GM23338 (cell line): ENCODE data around the gene CUX1. TPM values are rescaled to one million over a fixed set of nuclear protein-coding genes. Genes with fewer than 3 reads are reported as not detected.

Source experiments
- ATAC-seq: fragments of 200-7000 bp; cut with Tn5 transposase; 3 replicates; pipeline ENCODE4 v1.9.1; 2020
- DNase-seq: peaks from one replicate; pipeline ENCODE4 v3.0.0-alpha.2; 2015; ENCODE audit warnings: low spot score
- H2AFZ ChIP-seq: fragments of 200-600 bp; sonication (generic); 2 replicates; pipeline ENCODE4 v1.8.0; 2016; ENCODE audit warnings: antibody characterized with exemption, mild to moderate bottlenecking, moderate library complexity
- H3F3A ChIP-seq: fragments of 200-600 bp; sonication (generic); replicated peaks from 2 replicates; pipeline ENCODE4 v1.8.0; 2017; ENCODE audit warnings: antibody characterized with exemption, mixed run types, low read depth
- H3K27ac ChIP-seq: fragments of 200-600 bp; sonication (generic); 2 replicates; pipeline ENCODE4 v1.6.1; 2016; ENCODE audit warnings: low read depth
- H3K27me3 ChIP-seq: fragments of 200-600 bp; sonication (generic); 2 replicates; pipeline ENCODE4 v1.8.0; 2016; ENCODE audit warnings: mild to moderate bottlenecking, mixed run types, moderate library complexity; ENCODE audit not compliant: insufficient read depth
- H3K36me3 ChIP-seq: fragments of 200-600 bp; sonication (generic); 2 replicates; pipeline ENCODE4 v1.8.0; 2016; ENCODE audit warnings: mild to moderate bottlenecking; ENCODE audit not compliant: insufficient read depth
- H3K4me1 ChIP-seq: fragments of 200-600 bp; sonication (generic); 2 replicates; pipeline ENCODE4 v1.8.0; 2016; ENCODE audit warnings: mild to moderate bottlenecking, moderate library complexity; ENCODE audit not compliant: insufficient read depth
- H3K4me2 ChIP-seq: fragments of 200-600 bp; sonication (generic); 2 replicates; pipeline ENCODE4 v1.7.1; 2017; ENCODE audit warnings: mixed run types
- H3K4me3 ChIP-seq: fragments of 200-600 bp; sonication (generic); 2 replicates; pipeline ENCODE4 v1.6.1; 2016; ENCODE audit warnings: mixed run types
- H3K79me2 ChIP-seq: fragments of 200-600 bp; sonication (generic); replicated peaks from 2 replicates; pipeline ENCODE4 v1.8.0; 2017; ENCODE audit warnings: mild to moderate bottlenecking; ENCODE audit not compliant: insufficient read depth
- H3K9me2 ChIP-seq: fragments of 200-600 bp; sonication (generic); 2 replicates; pipeline ENCODE4 v1.8.0; 2017; ENCODE audit not compliant: insufficient read depth
- H4K20me1 ChIP-seq: fragments of 200-600 bp; sonication (generic); replicated peaks from 2 replicates; pipeline ENCODE4 v1.8.0; 2017; ENCODE audit warnings: mild to moderate bottlenecking; ENCODE audit not compliant: insufficient read depth
- H3K27ac Mint-ChIP-seq: 2 replicates; pipeline ENCODE4 v1.8.0; 2020; ENCODE audit warnings: inconsistent platforms, mild to moderate bottlenecking, moderate library complexity, mixed read lengths
- H3K27me3 Mint-ChIP-seq: 3 replicates; pipeline ENCODE4 v1.8.0; 2022; ENCODE audit warnings: low read depth, mild to moderate bottlenecking, moderate library complexity, mixed read lengths, inconsistent platforms; ENCODE audit not compliant: insufficient read depth, poor library complexity
- H3K36me3 Mint-ChIP-seq: 3 replicates; pipeline ENCODE4 v1.8.0; 2021; ENCODE audit warnings: low read depth, mild to moderate bottlenecking, inconsistent platforms, moderate library complexity, mixed read lengths
- H3K4me1 Mint-ChIP-seq: 3 replicates; pipeline ENCODE4 v1.8.0; 2020; ENCODE audit warnings: mild to moderate bottlenecking, inconsistent platforms, mixed read lengths
- H3K4me3 Mint-ChIP-seq: 3 replicates; pipeline ENCODE4 v1.8.0; 2021; ENCODE audit warnings: moderate library complexity, mild to moderate bottlenecking, inconsistent platforms, mixed read lengths
- H3K9me3 Mint-ChIP-seq: 3 replicates; pipeline ENCODE4 v1.8.0; 2020; ENCODE audit warnings: moderate library complexity, mild to moderate bottlenecking, inconsistent platforms, mixed read lengths
- EZH2 ChIP-seq: fragments of 200-600 bp; sonication (generic); IDR thresholded peaks from one replicate; pipeline ENCODE4 v1.8.0; 2017; ENCODE audit warnings: antibody characterized with exemption, mild to moderate bottlenecking, low read depth; ENCODE audit not compliant: unreplicated experiment
- NANOG ChIP-seq: IDR thresholded peaks from 2 replicates; pipeline ENCODE4 v1.6.1; 2016; ENCODE audit warnings: antibody characterized with exemption, borderline replicate concordance
- POLR2AphosphoS5 ChIP-seq: IDR thresholded peaks from 2 replicates; pipeline ENCODE4 v1.6.1; 2016; ENCODE audit warnings: antibody characterized with exemption, low read depth
- STAT1 ChIP-seq: IDR thresholded peaks from one replicate; pipeline ENCODE4 v1.6.1; 2016; ENCODE audit warnings: antibody characterized with exemption; ENCODE audit not compliant: unreplicated experiment
- ZNF114 ChIP-seq: fragments of 250-450 bp; sonication (Bioruptor Pico); IDR thresholded peaks from 2 replicates; pipeline ENCODE4 v1.5.0; 2020; ENCODE audit warnings: mild to moderate bottlenecking, moderate library complexity
- ZNF331 ChIP-seq: fragments of 250-450 bp; sonication (Bioruptor Pico); IDR thresholded peaks from 2 replicates; pipeline ENCODE4 v1.5.0; 2020; ENCODE audit warnings: low read depth, mild to moderate bottlenecking, moderate library complexity
- polyA plus RNA-seq: library from polyadenylated mRNA; unstranded; fragments of >200 nt; fragmentation: Nextera tagmentation; extraction: Ambion mirVana; gene quantifications from 2 replicates; pipeline ENCODE4 v1.2.1, GENCODE V29; 2016
- total RNA-seq: library from RNA; depleted of rRNA; stranded (reverse); fragments of >200 nt; shearing (Covaris generic); gene quantifications from 2 replicates; pipeline ENCODE4 v1.2.3, GENCODE V29; 2014
- TF ChIP-seq, protein P1 (sequence below): fragments of 250-450 bp; sonication (Bioruptor Pico); IDR thresholded peaks from 2 replicates; pipeline ENCODE4 v1.5.0; 2020; ENCODE audit warnings: mild to moderate bottlenecking, moderate library complexity
- TF ChIP-seq, protein P2 (sequence below): IDR thresholded peaks from one replicate; pipeline ENCODE4 v1.6.1; 2018; ENCODE audit warnings: antibody characterized with exemption; ENCODE audit not compliant: unreplicated experiment
- TF ChIP-seq, protein P3 (sequence below): IDR thresholded peaks from 2 replicates; pipeline ENCODE4 v1.6.1; 2016; ENCODE audit warnings: antibody characterized with exemption

The CUX1 gene
- total and polyA plus RNA-seq, 2 experiments from 2014 or later = 49.9 to 64.0 TPM

DNA sequence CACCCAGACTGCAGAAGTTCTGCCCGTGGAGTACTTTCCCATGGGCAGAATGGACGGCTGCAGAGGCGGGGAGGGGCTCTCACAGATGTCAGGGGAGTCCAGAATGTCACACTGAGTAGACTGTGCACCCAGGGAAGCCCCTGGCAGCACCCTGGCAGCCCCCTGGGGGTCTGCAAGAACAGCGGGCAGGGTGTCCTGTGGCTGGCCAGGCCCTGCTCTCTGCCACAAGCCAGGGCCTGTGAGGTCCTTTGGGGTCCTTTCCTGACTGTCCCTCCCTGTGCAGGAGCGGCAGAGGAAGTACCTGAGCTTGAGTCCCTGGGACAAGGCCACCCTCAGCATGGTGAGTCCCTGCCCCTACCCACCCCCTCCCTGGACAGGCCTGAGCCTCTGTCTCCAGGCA, 463.1 kb downstream of the CUX1 start:
- Histone ChIP-seq H3K9me2 (no peaks in the 10 kb centered on the region), H3K4me1 (peaks cover 15% of the 10 kb centered on the region; the same call in 1 of the 2 replicates), H3K4me2 (no peak overlapping the region), H4K20me1 (no peaks in the 10 kb centered on the region; the same call in 1 of the 2 replicates), H3K27me3 (0 out of 2 replicates have a peak, but pooled peaks cover 4% of the 10 kb centered on the region), H3K4me3 (no peak overlapping the region), H3F3A (no peaks in the 10 kb centered on the region), H3K79me2 (no peaks in the 10 kb centered on the region), H3K36me3 (no peaks in the 10 kb centered on the region), H3K27ac (no peak overlapping the region), H2AFZ (no peak overlapping the region)
- peaks cover 23% of the 10 kb centered on the region for H3K27me3 Mint-ChIP-seq
- TF ChIP-seq EZH2 = no peak
- TF ChIP-seq STAT1 = no peak
- TF ChIP-seq, protein P1, sequence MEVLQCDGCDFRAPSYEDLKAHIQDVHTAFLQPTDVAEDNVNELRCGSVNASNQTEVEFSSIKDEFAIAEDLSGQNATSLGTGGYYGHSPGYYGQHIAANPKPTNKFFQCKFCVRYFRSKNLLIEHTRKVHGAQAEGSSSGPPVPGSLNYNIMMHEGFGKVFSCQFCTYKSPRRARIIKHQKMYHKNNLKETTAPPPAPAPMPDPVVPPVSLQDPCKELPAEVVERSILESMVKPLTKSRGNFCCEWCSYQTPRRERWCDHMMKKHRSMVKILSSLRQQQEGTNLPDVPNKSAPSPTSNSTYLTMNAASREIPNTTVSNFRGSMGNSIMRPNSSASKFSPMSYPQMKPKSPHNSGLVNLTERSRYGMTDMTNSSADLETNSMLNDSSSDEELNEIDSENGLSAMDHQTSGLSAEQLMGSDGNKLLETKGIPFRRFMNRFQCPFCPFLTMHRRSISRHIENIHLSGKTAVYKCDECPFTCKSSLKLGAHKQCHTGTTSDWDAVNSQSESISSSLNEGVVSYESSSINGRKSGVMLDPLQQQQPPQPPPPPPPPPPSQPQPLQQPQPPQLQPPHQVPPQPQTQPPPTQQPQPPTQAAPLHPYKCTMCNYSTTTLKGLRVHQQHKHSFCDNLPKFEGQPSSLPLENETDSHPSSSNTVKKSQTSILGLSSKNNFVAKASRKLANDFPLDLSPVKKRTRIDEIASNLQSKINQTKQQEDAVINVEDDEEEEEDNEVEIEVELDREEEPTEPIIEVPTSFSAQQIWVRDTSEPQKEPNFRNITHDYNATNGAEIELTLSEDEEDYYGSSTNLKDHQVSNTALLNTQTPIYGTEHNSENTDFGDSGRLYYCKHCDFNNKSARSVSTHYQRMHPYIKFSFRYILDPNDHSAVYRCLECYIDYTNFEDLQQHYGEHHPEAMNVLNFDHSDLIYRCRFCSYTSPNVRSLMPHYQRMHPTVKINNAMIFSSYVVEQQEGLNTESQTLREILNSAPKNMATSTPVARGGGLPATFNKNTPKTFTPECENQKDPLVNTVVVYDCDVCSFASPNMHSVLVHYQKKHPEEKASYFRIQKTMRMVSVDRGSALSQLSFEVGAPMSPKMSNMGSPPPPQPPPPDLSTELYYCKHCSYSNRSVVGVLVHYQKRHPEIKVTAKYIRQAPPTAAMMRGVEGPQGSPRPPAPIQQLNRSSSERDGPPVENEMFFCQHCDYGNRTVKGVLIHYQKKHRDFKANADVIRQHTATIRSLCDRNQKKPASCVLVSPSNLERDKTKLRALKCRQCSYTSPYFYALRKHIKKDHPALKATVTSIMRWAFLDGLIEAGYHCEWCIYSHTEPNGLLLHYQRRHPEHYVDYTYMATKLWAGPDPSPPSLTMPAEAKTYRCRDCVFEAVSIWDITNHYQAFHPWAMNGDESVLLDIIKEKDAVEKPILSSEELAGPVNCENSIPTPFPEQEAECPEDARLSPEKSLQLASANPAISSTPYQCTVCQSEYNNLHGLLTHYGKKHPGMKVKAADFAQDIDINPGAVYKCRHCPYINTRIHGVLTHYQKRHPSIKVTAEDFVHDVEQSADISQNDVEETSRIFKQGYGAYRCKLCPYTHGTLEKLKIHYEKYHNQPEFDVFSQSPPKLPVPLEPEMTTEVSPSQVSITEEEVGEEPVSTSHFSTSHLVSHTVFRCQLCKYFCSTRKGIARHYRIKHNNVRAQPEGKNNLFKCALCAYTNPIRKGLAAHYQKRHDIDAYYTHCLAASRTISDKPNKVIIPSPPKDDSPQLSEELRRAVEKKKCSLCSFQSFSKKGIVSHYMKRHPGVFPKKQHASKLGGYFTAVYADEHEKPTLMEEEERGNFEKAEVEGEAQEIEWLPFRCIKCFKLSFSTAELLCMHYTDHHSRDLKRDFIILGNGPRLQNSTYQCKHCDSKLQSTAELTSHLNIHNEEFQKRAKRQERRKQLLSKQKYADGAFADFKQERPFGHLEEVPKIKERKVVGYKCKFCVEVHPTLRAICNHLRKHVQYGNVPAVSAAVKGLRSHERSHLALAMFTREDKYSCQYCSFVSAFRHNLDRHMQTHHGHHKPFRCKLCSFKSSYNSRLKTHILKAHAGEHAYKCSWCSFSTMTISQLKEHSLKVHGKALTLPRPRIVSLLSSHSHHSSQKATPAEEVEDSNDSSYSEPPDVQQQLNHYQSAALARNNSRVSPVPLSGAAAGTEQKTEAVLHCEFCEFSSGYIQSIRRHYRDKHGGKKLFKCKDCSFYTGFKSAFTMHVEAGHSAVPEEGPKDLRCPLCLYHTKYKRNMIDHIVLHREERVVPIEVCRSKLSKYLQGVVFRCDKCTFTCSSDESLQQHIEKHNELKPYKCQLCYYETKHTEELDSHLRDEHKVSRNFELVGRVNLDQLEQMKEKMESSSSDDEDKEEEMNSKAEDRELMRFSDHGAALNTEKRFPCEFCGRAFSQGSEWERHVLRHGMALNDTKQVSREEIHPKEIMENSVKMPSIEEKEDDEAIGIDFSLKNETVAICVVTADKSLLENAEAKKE (CRISPR knock-in tag) = no peak
- TF ChIP-seq ZNF114 (CRISPR knock-in tag) = no peak
- TF ChIP-seq, protein P2, sequence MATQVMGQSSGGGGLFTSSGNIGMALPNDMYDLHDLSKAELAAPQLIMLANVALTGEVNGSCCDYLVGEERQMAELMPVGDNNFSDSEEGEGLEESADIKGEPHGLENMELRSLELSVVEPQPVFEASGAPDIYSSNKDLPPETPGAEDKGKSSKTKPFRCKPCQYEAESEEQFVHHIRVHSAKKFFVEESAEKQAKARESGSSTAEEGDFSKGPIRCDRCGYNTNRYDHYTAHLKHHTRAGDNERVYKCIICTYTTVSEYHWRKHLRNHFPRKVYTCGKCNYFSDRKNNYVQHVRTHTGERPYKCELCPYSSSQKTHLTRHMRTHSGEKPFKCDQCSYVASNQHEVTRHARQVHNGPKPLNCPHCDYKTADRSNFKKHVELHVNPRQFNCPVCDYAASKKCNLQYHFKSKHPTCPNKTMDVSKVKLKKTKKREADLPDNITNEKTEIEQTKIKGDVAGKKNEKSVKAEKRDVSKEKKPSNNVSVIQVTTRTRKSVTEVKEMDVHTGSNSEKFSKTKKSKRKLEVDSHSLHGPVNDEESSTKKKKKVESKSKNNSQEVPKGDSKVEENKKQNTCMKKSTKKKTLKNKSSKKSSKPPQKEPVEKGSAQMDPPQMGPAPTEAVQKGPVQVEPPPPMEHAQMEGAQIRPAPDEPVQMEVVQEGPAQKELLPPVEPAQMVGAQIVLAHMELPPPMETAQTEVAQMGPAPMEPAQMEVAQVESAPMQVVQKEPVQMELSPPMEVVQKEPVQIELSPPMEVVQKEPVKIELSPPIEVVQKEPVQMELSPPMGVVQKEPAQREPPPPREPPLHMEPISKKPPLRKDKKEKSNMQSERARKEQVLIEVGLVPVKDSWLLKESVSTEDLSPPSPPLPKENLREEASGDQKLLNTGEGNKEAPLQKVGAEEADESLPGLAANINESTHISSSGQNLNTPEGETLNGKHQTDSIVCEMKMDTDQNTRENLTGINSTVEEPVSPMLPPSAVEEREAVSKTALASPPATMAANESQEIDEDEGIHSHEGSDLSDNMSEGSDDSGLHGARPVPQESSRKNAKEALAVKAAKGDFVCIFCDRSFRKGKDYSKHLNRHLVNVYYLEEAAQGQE = no peak
- no peak for TF ChIP-seq POLR2AphosphoS5
- no peak for TF ChIP-seq NANOG
- no peak for TF ChIP-seq ZNF331 (CRISPR knock-in tag)
- TF ChIP-seq, protein P3, sequence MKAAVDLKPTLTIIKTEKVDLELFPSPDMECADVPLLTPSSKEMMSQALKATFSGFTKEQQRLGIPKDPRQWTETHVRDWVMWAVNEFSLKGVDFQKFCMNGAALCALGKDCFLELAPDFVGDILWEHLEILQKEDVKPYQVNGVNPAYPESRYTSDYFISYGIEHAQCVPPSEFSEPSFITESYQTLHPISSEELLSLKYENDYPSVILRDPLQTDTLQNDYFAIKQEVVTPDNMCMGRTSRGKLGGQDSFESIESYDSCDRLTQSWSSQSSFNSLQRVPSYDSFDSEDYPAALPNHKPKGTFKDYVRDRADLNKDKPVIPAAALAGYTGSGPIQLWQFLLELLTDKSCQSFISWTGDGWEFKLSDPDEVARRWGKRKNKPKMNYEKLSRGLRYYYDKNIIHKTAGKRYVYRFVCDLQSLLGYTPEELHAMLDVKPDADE = no peak
- H3K27ac Mint-ChIP-seq = no peak overlapping the region
- H3K36me3 Mint-ChIP-seq = no peaks in the 10 kb centered on the region
- no peak for ATAC-seq
- peaks cover 19% of the 10 kb centered on the region for H3K4me1 Mint-ChIP-seq
- no peak overlapping the region for H3K4me3 Mint-ChIP-seq
- DNase-seq = no peak
- H3K9me3 Mint-ChIP-seq = no peaks in the 10 kb centered on the region; the same call in 2 of the 3 replicates
